HG02885 (cell line): ENCODE results near the gene PTPRR.
A peak's percentile ranks its signal among the peaks of the same experiment; 100 is the strongest.

Experiments
- ATAC-seq: cut with Tn5 transposase; IDR thresholded peaks from one replicate; pipeline ENCODE4 v1.9.1; 2021; ENCODE audit warnings: mild to moderate bottlenecking; ENCODE audit not compliant: unreplicated experiment, poor library complexity

PTPRR gene, protein sequence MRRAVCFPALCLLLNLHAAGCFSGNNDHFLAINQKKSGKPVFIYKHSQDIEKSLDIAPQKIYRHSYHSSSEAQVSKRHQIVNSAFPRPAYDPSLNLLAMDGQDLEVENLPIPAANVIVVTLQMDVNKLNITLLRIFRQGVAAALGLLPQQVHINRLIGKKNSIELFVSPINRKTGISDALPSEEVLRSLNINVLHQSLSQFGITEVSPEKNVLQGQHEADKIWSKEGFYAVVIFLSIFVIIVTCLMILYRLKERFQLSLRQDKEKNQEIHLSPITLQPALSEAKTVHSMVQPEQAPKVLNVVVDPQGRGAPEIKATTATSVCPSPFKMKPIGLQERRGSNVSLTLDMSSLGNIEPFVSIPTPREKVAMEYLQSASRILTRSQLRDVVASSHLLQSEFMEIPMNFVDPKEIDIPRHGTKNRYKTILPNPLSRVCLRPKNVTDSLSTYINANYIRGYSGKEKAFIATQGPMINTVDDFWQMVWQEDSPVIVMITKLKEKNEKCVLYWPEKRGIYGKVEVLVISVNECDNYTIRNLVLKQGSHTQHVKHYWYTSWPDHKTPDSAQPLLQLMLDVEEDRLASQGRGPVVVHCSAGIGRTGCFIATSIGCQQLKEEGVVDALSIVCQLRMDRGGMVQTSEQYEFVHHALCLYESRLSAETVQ

GRCh38 chr12:70920251-70920851 lies at the start of gene PTPRR:
Gene PTPRR, minus strand, starts transcription at chr12:70920738. Its CDS starts 348 bp downstream, at chr12:70920390.
- ATAC-seq: no peak

GRCh38 chr12:70966996-70967790 lies 46.7 kb upstream of the PTPRR start:
- ATAC-seq: no peak

DNA sequence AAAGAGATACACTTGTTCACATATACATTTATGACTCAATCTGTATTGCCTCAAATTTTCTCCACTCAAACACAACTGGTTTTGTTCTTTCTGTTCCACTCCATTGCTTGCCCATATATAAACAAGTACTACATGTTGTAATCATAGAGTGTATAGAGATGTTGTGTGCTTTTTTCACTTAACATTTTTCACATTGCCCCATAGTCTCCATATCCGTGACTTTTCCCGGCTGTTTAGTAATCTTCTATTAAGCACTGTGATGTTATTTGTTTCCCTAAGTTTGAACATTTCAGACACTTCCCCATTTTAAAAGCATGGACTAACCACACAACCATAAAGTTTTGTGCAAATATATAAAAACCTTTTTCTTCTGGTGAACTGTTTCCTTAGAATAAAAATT lies 45.5 kb upstream of the PTPRR start:
- ATAC-seq: no peak

DNA sequence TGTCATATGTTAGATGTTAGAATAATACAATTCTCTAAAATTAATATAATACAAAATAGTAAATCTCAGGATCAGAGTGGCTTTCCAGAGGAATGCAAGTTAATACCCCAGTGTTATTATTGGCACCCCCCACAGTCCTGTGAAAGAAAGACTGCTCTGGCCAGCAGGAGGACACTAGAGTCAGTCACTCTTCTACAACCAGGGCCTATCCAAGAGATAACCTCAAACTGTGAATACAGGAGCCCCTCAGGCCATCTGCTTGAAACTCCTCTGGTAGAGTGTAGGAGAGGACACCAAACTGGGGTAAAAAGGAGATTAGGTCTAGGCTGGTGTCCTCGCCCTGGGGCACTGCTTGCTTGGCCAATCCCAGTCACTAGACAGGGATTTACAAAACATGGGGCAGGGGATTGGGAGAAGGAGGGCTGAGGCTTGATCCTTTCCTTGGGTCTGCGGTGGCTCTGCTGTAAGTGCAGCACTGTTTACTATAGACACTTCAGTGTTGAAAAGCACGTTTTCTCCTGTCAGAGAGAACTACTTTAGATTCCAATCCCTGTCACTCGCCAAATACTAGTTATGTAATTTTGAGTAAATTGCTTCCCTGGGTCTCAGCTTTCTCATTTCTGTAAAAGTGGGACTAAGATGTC lies 44.5 kb upstream of the PTPRR start:
- no peak for ATAC-seq

DNA sequence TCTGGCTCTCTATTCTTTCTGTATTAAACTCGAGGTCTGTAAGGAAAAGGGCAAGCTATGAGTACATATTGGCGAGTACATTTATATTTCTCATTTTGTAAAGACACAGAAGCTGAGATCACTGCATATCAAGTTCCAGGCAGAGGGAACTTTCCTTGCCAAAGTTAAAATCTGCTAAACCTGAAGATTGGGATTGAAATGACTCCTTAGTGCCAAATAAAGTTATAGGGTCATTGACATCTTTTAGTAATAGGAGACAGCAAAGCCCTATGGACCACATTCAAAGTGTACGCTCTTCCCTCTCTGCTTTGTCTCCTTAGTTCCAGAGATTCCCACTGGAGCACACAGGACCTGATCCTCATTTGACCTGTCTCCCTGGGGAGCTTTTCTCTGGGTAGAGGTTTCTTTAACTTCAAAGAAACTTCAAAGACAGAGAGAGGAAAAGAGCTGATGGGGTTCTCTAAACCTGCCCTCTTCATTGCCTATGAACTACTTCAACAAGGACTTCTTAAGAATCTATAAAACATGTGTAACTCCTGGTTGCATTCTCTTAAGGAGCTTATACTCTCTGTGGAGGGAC lies 42.6 kb upstream of the PTPRR start:
- ATAC-seq: no peak

- peak; percentile 82 for ATAC-seq
These were observed 41.8 kb upstream of the PTPRR start for GRCh38 chr12:70962226-70962794.

GRCh38 chr12:70960484-70960883 lies 39.9 kb upstream of the PTPRR start:
- no peak for ATAC-seq

DNA sequence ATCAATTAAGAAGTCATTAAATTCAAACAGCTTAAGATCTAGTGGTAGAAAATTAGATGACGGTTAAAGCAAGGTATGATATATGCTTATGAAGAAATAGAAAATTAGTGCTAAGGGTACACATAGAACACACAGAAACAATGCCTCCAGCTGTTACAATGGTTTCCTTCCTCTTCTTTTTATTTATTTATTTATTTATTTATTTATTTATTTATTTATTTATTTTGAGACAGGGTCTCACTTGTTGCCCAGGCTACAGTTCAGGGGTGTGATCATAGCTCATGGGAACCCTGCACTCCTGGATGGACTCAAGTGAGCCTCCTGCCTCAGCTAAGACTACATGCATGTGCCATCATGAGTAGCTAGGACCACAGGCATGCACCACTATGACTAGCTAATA lies 34.9 kb upstream of the PTPRR start:
- ATAC-seq: no peak

DNA sequence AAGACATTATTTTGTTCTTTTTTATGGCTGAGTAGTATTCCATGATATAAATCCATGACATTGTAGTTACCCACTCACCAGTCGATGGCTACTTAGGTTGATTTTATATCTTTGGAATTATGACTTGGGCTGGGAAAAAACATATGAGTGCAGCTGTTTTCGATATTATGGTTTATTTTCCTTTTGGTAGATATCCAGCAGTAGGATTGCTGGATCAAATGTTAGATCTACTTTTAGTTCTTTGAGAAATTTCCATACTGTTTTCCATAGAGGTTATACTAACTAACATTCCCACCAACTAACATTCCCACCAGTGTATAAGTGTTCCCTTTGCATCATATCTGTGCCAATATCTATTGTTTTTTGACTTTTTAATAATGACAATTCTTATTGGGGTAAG lies 29.9 kb upstream of the PTPRR start:
- ATAC-seq: no peak

- ATAC-seq: no peak
These were observed 28.4 kb upstream of the PTPRR start for GRCh38 chr12:70948976-70949336.

GRCh38 chr12:70948236-70948975 lies 27.9 kb upstream of the PTPRR start:
- no peak for ATAC-seq

GRCh38 chr12:70936203-70936813 lies 15.8 kb upstream of the PTPRR start:
- ATAC-seq: no peak

DNA sequence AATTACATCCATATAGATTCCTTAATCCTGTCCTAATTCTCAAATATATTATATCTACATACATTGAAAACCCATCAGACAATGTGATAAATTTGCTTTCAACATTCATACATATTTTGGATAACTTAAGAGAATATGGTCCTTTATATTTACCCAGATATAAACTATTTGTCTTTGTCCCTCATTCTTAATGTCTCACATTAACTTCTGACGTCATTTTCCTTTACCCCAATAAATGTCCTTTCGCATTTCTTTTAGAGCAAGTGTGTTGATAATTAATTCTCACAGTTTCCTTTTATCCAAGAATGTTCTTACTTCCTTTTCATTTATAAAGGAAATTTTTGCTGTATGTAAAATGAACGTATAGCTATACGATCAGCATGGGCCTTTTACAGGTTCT lies 12.6 kb upstream of the PTPRR start:
- no peak for ATAC-seq

DNA sequence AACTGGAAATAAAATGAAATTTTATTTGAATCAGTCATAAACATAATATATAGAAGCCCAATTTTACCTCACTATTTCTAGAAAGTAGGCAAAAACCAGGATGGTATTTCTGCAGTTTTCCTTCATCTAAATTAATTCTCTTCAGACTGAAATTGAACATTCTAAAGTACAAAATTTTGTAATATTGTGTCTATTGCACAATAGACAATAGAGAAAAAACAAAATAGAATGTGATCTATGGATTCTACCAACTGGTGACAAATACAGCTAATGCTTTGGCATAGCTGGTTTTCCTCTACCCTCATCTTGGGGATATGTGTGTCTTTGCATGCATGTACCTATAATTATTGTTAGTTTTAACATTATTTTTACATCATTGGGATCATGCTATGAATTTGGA lies 8.5 kb upstream of the PTPRR start:
- no peak for ATAC-seq

- no peak for ATAC-seq
These were observed 7.5 kb upstream of the PTPRR start for GRCh38 chr12:70928071-70928470.

DNA sequence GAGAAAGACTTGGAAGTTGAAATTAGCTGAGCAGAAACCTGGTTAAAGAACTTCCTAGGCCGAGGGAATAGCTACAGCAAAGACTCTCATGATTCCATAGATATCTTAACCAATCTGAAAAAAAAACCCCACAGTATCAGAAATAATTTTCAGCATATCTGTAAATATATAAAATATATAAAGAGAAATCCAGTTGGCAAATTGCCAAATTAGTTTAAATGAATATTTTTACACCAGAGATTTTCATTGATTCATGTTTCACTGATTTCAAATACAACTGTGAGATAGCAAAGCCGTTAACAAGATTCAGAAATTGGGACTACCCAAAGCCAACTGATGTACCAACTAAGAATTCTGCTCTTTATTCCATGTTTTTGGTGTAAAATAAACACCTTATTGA lies 6.8 kb upstream of the PTPRR start:
- no peak for ATAC-seq

GRCh38 chr12:70925539-70925938 lies 5.0 kb upstream of the PTPRR start:
- no peak for ATAC-seq

GRCh38 chr12:70920891-70921290 lies 353 bp upstream of the PTPRR start:
- ATAC-seq: no peak
